Breast epithelium (tissue), 4 donors: ENCODE results near the gene VEGFA. TPM values are rescaled to one million over a fixed set of nuclear protein-coding genes. Genes with fewer than 3 reads are reported as not detected.

Experiments used
- DNase-seq, 2 donors: peaks; one replicate each; pipeline ENCODE4 v3.0.0-alpha.2; 2019; ENCODE audit warnings: low spot score in 2 of 2
- H3K27ac ChIP-seq, 2 donors: fragments of 200-600 bp; sonication (generic) in 1 of 2; one replicate each; pipeline ENCODE4 v1.5.1; 2016 to 2019; ENCODE audit warnings: mild to moderate bottlenecking in 1 of 2
- H3K27me3 ChIP-seq, 2 donors: fragments of 200-600 bp; sonication (generic) in 1 of 2; one replicate each; pipeline versions ENCODE4 v1.5.1 to v1.6.0; 2017 to 2019; ENCODE audit warnings: control low read depth in 1 of 2, mild to moderate bottlenecking in 1 of 2
- H3K36me3 ChIP-seq: fragments of 200-600 bp; one replicate; pipeline ENCODE4 v1.5.1; 2019
- H3K4me1 ChIP-seq, 2 donors: fragments of 200-600 bp; sonication (generic); one replicate each; pipeline ENCODE4 v1.5.1; 2016 to 2019; ENCODE audit warnings: control low read depth in 1 of 2
- H3K4me3 ChIP-seq, 3 donors: fragments of 200-600 bp; sonication (generic); 1 replicate in 2 of 3; 2 replicates in 1 of 3; pipeline ENCODE4 v1.5.1; 2016 to 2019; ENCODE audit warnings: mild to moderate bottlenecking in 3 of 3, moderate library complexity in 2 of 3
- H3K9me3 ChIP-seq, 2 donors: fragments of 200-600 bp; sonication (generic) in 1 of 2; one replicate each; pipeline ENCODE4 v1.5.1; 2016 to 2019; ENCODE audit warnings: control low read depth in 1 of 2
- CTCF ChIP-seq, 3 donors: fragments of 450-650 bp; IDR thresholded peaks; one replicate each; pipeline ENCODE4 v1.5.1; 2016 to 2017; ENCODE audit warnings: antibody characterized with exemption in 3 of 3, mild to moderate bottlenecking in 3 of 3, moderate library complexity in 3 of 3
- POLR2A ChIP-seq: fragments of 450-650 bp; IDR thresholded peaks from one replicate; pipeline ENCODE4 v1.6.1; 2016; ENCODE audit warnings: antibody characterized with exemption, mild to moderate bottlenecking, moderate library complexity
- POLR2AphosphoS5 ChIP-seq, 3 donors: sonication (generic); formaldehyde crosslinking; IDR thresholded peaks; one replicate each; pipeline ENCODE4 v1.6.1; 2017; ENCODE audit warnings: antibody characterized with exemption in 3 of 3
- intact Hi-C: fragments of 100-400 bp; cut with DNase I; formaldehyde crosslinking; loops from one replicate; pipeline ENCODE4 v1.15.1; 2023; ENCODE audit warnings: low total_unique reads
- total RNA-seq, 3 donors: library from RNA; depleted of rRNA; stranded (reverse); fragments of >200 nt; gene quantifications; one replicate each; pipeline ENCODE4 v1.1.0, GENCODE V29; 2016

VEGFA gene
- total RNA-seq, 3 donors from 2014 or later = 123 to 230 (median 132) TPM

GRCh38 chr6:43824703-43825064, 54.7 kb downstream of the VEGFA start:
- H3K4me1 ChIP-seq = no peaks in the 10 kb centered on the region
- intact Hi-C loops = no loop called here
- no peak for DNase-seq
- H3K27me3 ChIP-seq = no peaks in the 10 kb centered on the region
- no peaks in the 10 kb centered on the region for H3K9me3 ChIP-seq
- TF ChIP-seq CTCF (IDR thresholded peaks at IDR 0.05) (no peak), POLR2A (no peak), POLR2AphosphoS5 (IDR thresholded peaks at IDR 0.05) (no peak)
- H3K36me3 ChIP-seq = no peaks in the 10 kb centered on the region
- H3K4me3 ChIP-seq = no peak overlapping the region
- no peak overlapping the region for H3K27ac ChIP-seq

- Histone ChIP-seq H3K4me3 (no peak overlapping the region), H3K9me3 (no peaks in the 10 kb centered on the region), H3K27ac (no peak overlapping the region), H3K36me3 (no peaks in the 10 kb centered on the region), H3K27me3 (no peaks in the 10 kb centered on the region), H3K4me1 (no peaks in the 10 kb centered on the region)
- no peak for DNase-seq
- no peak for TF ChIP-seq POLR2AphosphoS5 (IDR thresholded peaks at IDR 0.05)
- TF ChIP-seq POLR2A = no peak
- no peak for TF ChIP-seq CTCF (IDR thresholded peaks at IDR 0.05)
- intact Hi-C loops = no loop called here
Measured at GRCh38 chr6:43825187-43826115, 55.4 kb downstream of the VEGFA start.

- Histone ChIP-seq H3K36me3 (no peaks in the 10 kb centered on the region), H3K27ac (no peak overlapping the region), H3K9me3 (no peaks in the 10 kb centered on the region), H3K27me3 (no peaks in the 10 kb centered on the region), H3K4me3 (no peak overlapping the region), H3K4me1 (no peaks in the 10 kb centered on the region)
- DNase-seq = no peak
- TF ChIP-seq CTCF (IDR thresholded peaks at IDR 0.05) = no peak
- no peak for TF ChIP-seq POLR2A
- TF ChIP-seq POLR2AphosphoS5 (IDR thresholded peaks at IDR 0.05) = no peak
- intact Hi-C loops = no loop called here
Measured at GRCh38 chr6:43826730-43827129, 56.7 kb downstream of the VEGFA start.

GRCh38 chr6:43827898-43828297, 57.9 kb downstream of the VEGFA start:
- Histone ChIP-seq H3K9me3 (no peaks in the 10 kb centered on the region), H3K36me3 (no peaks in the 10 kb centered on the region), H3K27ac (no peak overlapping the region), H3K4me1 (no peaks in the 10 kb centered on the region), H3K27me3 (no peaks in the 10 kb centered on the region), H3K4me3 (no peak overlapping the region)
- intact Hi-C loops = no loop called here
- DNase-seq = no peak
- no peak for TF ChIP-seq POLR2AphosphoS5 (IDR thresholded peaks at IDR 0.05)
- no peak for TF ChIP-seq POLR2A
- TF ChIP-seq CTCF (IDR thresholded peaks at IDR 0.05) = no peak

GRCh38 chr6:43828711-43829110, 58.7 kb downstream of the VEGFA start:
- DNase-seq = no peak
- intact Hi-C loops = no loop called here
- no peak overlapping the region for H3K4me3 ChIP-seq
- H3K27me3 ChIP-seq = no peaks in the 10 kb centered on the region
- H3K9me3 ChIP-seq = no peaks in the 10 kb centered on the region
- H3K27ac ChIP-seq = no peak overlapping the region
- TF ChIP-seq POLR2AphosphoS5 (IDR thresholded peaks at IDR 0.05) (no peak), CTCF (IDR thresholded peaks at IDR 0.05) (no peak), POLR2A (no peak)
- H3K36me3 ChIP-seq = no peaks in the 10 kb centered on the region
- no peaks in the 10 kb centered on the region for H3K4me1 ChIP-seq
